Dermis microvascular lymphatic vessel endothelial cell (primary cell): Measurements from ENCODE around the gene FRMD6. TPM values are rescaled to one million over a fixed set of nuclear protein-coding genes. Genes with fewer than 3 reads are reported as not detected.
"Not testable (repeated sequence)": the region's sequence is repeated elsewhere in the genome, so short reads cannot be mapped to it uniquely, and the experiment has no call there.

Experiments used
- DNase-seq, 2 donors: peaks; one replicate each; pipeline versions ENCODE4 v3.0.0 to v3.0.0-alpha.2; 2010; ENCODE audit warnings: low read depth in 2 of 2
- total RNA-seq: library from RNA; depleted of rRNA; stranded (reverse); fragments of >200 nt; gene quantifications from 2 replicates; pipeline ENCODE4 v1.2.1, GENCODE V29; 2014

FRMD6 gene
- total RNA-seq, 1 donor from 2014 or later, result 187 TPM

- DNase-seq, result no peak
Measured at GRCh38 chr14:51723990-51724389, 72.3 kb downstream of the FRMD6 start.

GRCh38 chr14:51724650-51725049, 72.9 kb downstream of the FRMD6 start:
- no peak for DNase-seq

- no peak for DNase-seq
Measured at GRCh38 chr14:51725061-51725460, 73.4 kb downstream of the FRMD6 start.

- DNase-seq, result peak in 1 of 2 donors; percentile 26
Measured at GRCh38 chr14:51726166-51726899, 74.6 kb downstream of the FRMD6 start.

- DNase-seq, result no peak
Measured at GRCh38 chr14:51727526-51727925, 75.8 kb downstream of the FRMD6 start.

- DNase-seq, result no peak
Measured at GRCh38 chr14:51730098-51730497, 78.4 kb downstream of the FRMD6 start.

GRCh38 chr14:51730684-51731083, 79.0 kb downstream of the FRMD6 start:
- DNase-seq, result no peak

GRCh38 chr14:51732494-51733112, 80.9 kb downstream of the FRMD6 start:
- no peak for DNase-seq

- DNase-seq, result no peak
Measured at GRCh38 chr14:51733147-51733546, 81.4 kb downstream of the FRMD6 start.

- DNase-seq, result no peak
Measured at GRCh38 chr14:51735851-51736250, 84.1 kb downstream of the FRMD6 start.

- DNase-seq, result no peak
Measured at GRCh38 chr14:51738754-51739153, 87.0 kb downstream of the FRMD6 start.

GRCh38 chr14:51743588-51744000, 91.9 kb downstream of the FRMD6 start:
- DNase-seq, result no peak

GRCh38 chr14:51744372-51745130, 92.8 kb downstream of the FRMD6 start:
- no peak for DNase-seq

- DNase-seq, result not testable (repeated sequence)
Measured at GRCh38 chr14:51746823-51747222, 95.1 kb downstream of the FRMD6 start.

- no peak for DNase-seq
Measured at GRCh38 chr14:51750542-51750941, 98.8 kb downstream of the FRMD6 start.

- DNase-seq, result not testable (repeated sequence)
Measured at GRCh38 chr14:51751611-51752345, 100.1 kb downstream of the FRMD6 start.

GRCh38 chr14:51757756-51758155, 106.0 kb downstream of the FRMD6 start:
- DNase-seq, result not testable (repeated sequence)

- no peak for DNase-seq
Measured at GRCh38 chr14:51759950-51760349, 108.2 kb downstream of the FRMD6 start.

GRCh38 chr14:51765726-51766125, 114.0 kb downstream of the FRMD6 start:
- not testable (repeated sequence) for DNase-seq

- not testable (repeated sequence) for DNase-seq
Measured at GRCh38 chr14:51766586-51766985, 114.9 kb downstream of the FRMD6 start.

- DNase-seq, result not testable (repeated sequence)
Measured at GRCh38 chr14:51769261-51769660, 117.6 kb downstream of the FRMD6 start.

GRCh38 chr14:51774209-51774608, 122.5 kb downstream of the FRMD6 start:
- DNase-seq, result no peak
